Right ventricle myocardium superior (tissue), 1 donor: ENCODE data around the gene OGDHL. TPM values are rescaled to one million over a fixed set of nuclear protein-coding genes. Genes with fewer than 3 reads are reported as not detected.
"Not testable (repeated sequence)": the region's sequence is repeated elsewhere in the genome, so short reads cannot be mapped to it uniquely, and the experiment has no call there.

ENCODE experiments used
- ATAC-seq: fragments of 200-7000 bp; cut with Tn5 transposase; one replicate; pipeline ENCODE4 v1.9.1; 2020; ENCODE audit warnings: mild to moderate bottlenecking; ENCODE audit not compliant: poor library complexity
- DNase-seq: peaks from one replicate; pipeline ENCODE4 v3.0.0-alpha.2; 2020
- intact Hi-C: fragments of 100-400 bp; cut with DNase I; formaldehyde crosslinking; loops from one replicate; pipeline ENCODE4 v1.11.2; 2022
- total RNA-seq: library from RNA; stranded (reverse); fragmentation: NEBNext Ultra II Directional; extraction: Animal tissue kit (Norgen Biotek cat#: 25700); gene quantifications from one replicate; pipeline ENCODE4 v1.2.1, GENCODE V29; 2021
- donor health status: DM: no; HTN: yes; CAD: no; lungs with severe emphysema.

The OGDHL gene
- total RNA-seq, 1 donor from 2014 or later, result 1.8 TPM

GRCh38 chr10:49759787-49760551 is 2.2 kb downstream of the OGDHL start:
- no peak for ATAC-seq

GRCh38 chr10:49758249-49758930 is 3.7 kb downstream of the OGDHL start:
- no peak for ATAC-seq
- no peak for DNase-seq
- intact Hi-C loops, result no loop called here

More at GRCh38 chr10:49759787-49760551, 2.2 kb downstream of the OGDHL start:
- peak; percentile 27 for DNase-seq
- intact Hi-C loops, result no loop called here

- ATAC-seq (no peak), DNase-seq (no peak)
- intact Hi-C loops, result no loop called here
These were observed 5.5 kb downstream of the OGDHL start for GRCh38 chr10:49756641-49757040.

GRCh38 chr10:49756031-49756430 is 6.1 kb downstream of the OGDHL start:
- ATAC-seq (no peak), DNase-seq (no peak)
- intact Hi-C loops, result no loop called here

- DNase-seq, ATAC-seq, intact Hi-C loops: not testable (repeated sequence)
These were observed 7.2 kb downstream of the OGDHL start for GRCh38 chr10:49754951-49755350.

- DNase-seq, result no peak
- intact Hi-C loops, result no loop called here
These were observed 9.5 kb downstream of the OGDHL start for GRCh38 chr10:49752584-49752983.

GRCh38 chr10:49751636-49752510 is 10.2 kb downstream of the OGDHL start:
- DNase-seq (no peak), ATAC-seq (no peak)
- intact Hi-C loops, result no loop called here

More at GRCh38 chr10:49752584-49752983, 9.5 kb downstream of the OGDHL start:
- ATAC-seq, result no peak

GRCh38 chr10:49751216-49751615 is 10.9 kb downstream of the OGDHL start:
- DNase-seq (no peak), ATAC-seq (no peak)
- intact Hi-C loops, result no loop called here

- intact Hi-C loops, result no loop called here
- ATAC-seq, result no peak
- DNase-seq, result no peak
These were observed 11.6 kb downstream of the OGDHL start for GRCh38 chr10:49750546-49750945.

- ATAC-seq, result no peak
- no peak for DNase-seq
- intact Hi-C loops, result no loop called here
These were observed 12.3 kb downstream of the OGDHL start for GRCh38 chr10:49749556-49750491.

- no peak for DNase-seq
- intact Hi-C loops, result no loop called here
- no peak for ATAC-seq
These were observed 13.0 kb downstream of the OGDHL start for GRCh38 chr10:49749144-49749543.

- intact Hi-C loops, result no loop called here
- DNase-seq (no peak), ATAC-seq (no peak)
These were observed 14.1 kb downstream of the OGDHL start for GRCh38 chr10:49748006-49748405.

- DNase-seq (no peak), ATAC-seq (no peak)
- intact Hi-C loops, result no loop called here
These were observed 14.8 kb downstream of the OGDHL start for GRCh38 chr10:49747303-49747646.

GRCh38 chr10:49746626-49747302 is 15.4 kb downstream of the OGDHL start:
- ATAC-seq (no peak), DNase-seq (no peak)
- intact Hi-C loops, result no loop called here

GRCh38 chr10:49745756-49746155 is 16.4 kb downstream of the OGDHL start:
- no peak for DNase-seq
- no peak for ATAC-seq
- intact Hi-C loops, result no loop called here

GRCh38 chr10:49744924-49745605 is 17.1 kb downstream of the OGDHL start:
- ATAC-seq, result no peak
- DNase-seq, result no peak
- intact Hi-C loops, result no loop called here

- intact Hi-C loops, result no loop called here
- ATAC-seq (no peak), DNase-seq (no peak)
These were observed 17.9 kb downstream of the OGDHL start for GRCh38 chr10:49744091-49744685.
